H54 (cell line): ENCODE measurements around the gene MORN2.

Experiments used
- DNase-seq: peaks from one replicate; pipeline ENCODE4 v3.0.0; 2011; ENCODE audit warnings: low spot score, mixed read lengths; ENCODE audit not compliant: insufficient read length
- FAIRE-seq: peaks from 3 replicates; lab custom pipeline; 2011; peaks lifted over from hg19 to GRCh38; lab: Jason Lieb, UNC
- POLR2A ChIP-seq: IDR thresholded peaks from 2 replicates; pipeline ENCODE4 v1.6.1; 2011; ENCODE audit warnings: low read depth, mild to moderate bottlenecking, low read length

Gene MORN2

GRCh38 chr2:38907743-38908562, 32.2 kb downstream of the MORN2 start:
- DNase-seq (no peak), FAIRE-seq (peak; percentile 41)
- no peak for TF ChIP-seq POLR2A

- DNase-seq (no peak), FAIRE-seq (no peak)
- no peak for TF ChIP-seq POLR2A
Observed at GRCh38 chr2:38909872-38910271, 34.1 kb downstream of the MORN2 start.

- FAIRE-seq = no peak
- DNase-seq = no peak
- TF ChIP-seq POLR2A = no peak
Observed at GRCh38 chr2:38911191-38911590, 35.4 kb downstream of the MORN2 start.

- TF ChIP-seq POLR2A = no peak
- FAIRE-seq = no peak
- DNase-seq = no peak
Observed at GRCh38 chr2:38912619-38913018, 36.8 kb downstream of the MORN2 start.

- DNase-seq = no peak
- TF ChIP-seq POLR2A = no peak
- FAIRE-seq = no peak
Observed at GRCh38 chr2:38922389-38922788, 46.6 kb downstream of the MORN2 start.

GRCh38 chr2:38922902-38923301, 47.1 kb downstream of the MORN2 start:
- no peak for DNase-seq
- no peak for TF ChIP-seq POLR2A
- no peak for FAIRE-seq

- no peak for TF ChIP-seq POLR2A
- no peak for FAIRE-seq
- DNase-seq = no peak
Observed at GRCh38 chr2:38925982-38926381, 50.2 kb downstream of the MORN2 start.

- no peak for FAIRE-seq
- DNase-seq = no peak
- no peak for TF ChIP-seq POLR2A
Observed at GRCh38 chr2:38930600-38930999, 54.8 kb downstream of the MORN2 start.
